DND-41 (cell line): ENCODE measurements around the gene CRISPLD2.

Experiments
- ATAC-seq: fragments of 200-7000 bp; cut with Tn5 transposase; 3 replicates; pipeline ENCODE4 v1.9.1; 2021; ENCODE audit warnings: low read depth; ENCODE audit not compliant: insufficient read depth
- DNase-seq: peaks from one replicate; pipeline ENCODE4 v3.0.0-alpha.2; 2020
- H2AFZ ChIP-seq: 2 replicates; pipeline ENCODE4 v1.6.0; 2012; ENCODE audit warnings: low read depth, low read length
- H3K27ac ChIP-seq: 2 replicates; pipeline ENCODE4 v1.5.1; 2012; ENCODE audit warnings: low read length, inconsistent platforms
- H3K27me3 ChIP-seq: fragments of 200-600 bp; sonication (generic); 2 replicates; pipeline ENCODE4 v1.6.0; 2012; ENCODE audit warnings: low read length, mild to moderate bottlenecking, inconsistent platforms; ENCODE audit not compliant: insufficient read depth, poor library complexity
- H3K36me3 ChIP-seq: 2 replicates; pipeline ENCODE4 v1.5.1; 2012; ENCODE audit warnings: low read length, inconsistent platforms; ENCODE audit not compliant: insufficient read depth
- H3K4me1 ChIP-seq: 2 replicates; pipeline ENCODE4 v1.5.1; 2012; ENCODE audit warnings: mild to moderate bottlenecking, low read length; ENCODE audit not compliant: insufficient read depth
- H3K4me2 ChIP-seq: 2 replicates; pipeline ENCODE4 v1.6.0; 2012; ENCODE audit warnings: mild to moderate bottlenecking, moderate library complexity, low read length, inconsistent platforms; ENCODE audit not compliant: insufficient read depth
- H3K4me3 ChIP-seq, 2 experiments: fragments of 200-600 bp in 1 of 2; shearing (Covaris generic) in 1 of 2; 2 replicates each; pipeline ENCODE4 v1.5.1; 2012 to 2016; ENCODE audit warnings: inconsistent platforms in 2 of 2, low read length in 2 of 2, mild to moderate bottlenecking in 2 of 2, low read depth in 1 of 2, moderate library complexity in 1 of 2
- H3K79me2 ChIP-seq: 2 replicates; pipeline ENCODE4 v1.6.0; 2012; ENCODE audit warnings: low read length, inconsistent platforms; ENCODE audit not compliant: insufficient read depth
- H3K9ac ChIP-seq: 2 replicates; pipeline ENCODE4 v1.6.0; 2012; ENCODE audit warnings: low read depth, mild to moderate bottlenecking, inconsistent platforms, low read length, moderate library complexity
- H3K9me3 ChIP-seq: 2 replicates; pipeline ENCODE4 v1.5.1; 2012; ENCODE audit warnings: low read length, moderate library complexity, mild to moderate bottlenecking, inconsistent platforms; ENCODE audit not compliant: insufficient read depth, severe bottlenecking
- H4K20me1 ChIP-seq: 2 replicates; pipeline ENCODE4 v1.6.0; 2012; ENCODE audit warnings: low read length; ENCODE audit not compliant: insufficient read depth
- EZH2 ChIP-seq: IDR thresholded peaks from 3 replicates; pipeline ENCODE4 v1.6.1; 2012; ENCODE audit warnings: borderline replicate concordance, low read depth, mild to moderate bottlenecking, moderate library complexity, low read length, inconsistent platforms; ENCODE audit not compliant: severe bottlenecking
- TF ChIP-seq, protein P1 (sequence below): IDR thresholded peaks from 2 replicates; pipeline ENCODE4 v1.5.1; 2012; ENCODE audit warnings: borderline replicate concordance, low read length, moderate library complexity, mild to moderate bottlenecking; ENCODE audit not compliant: poor library complexity, severe bottlenecking; ENCODE audit errors: extremely low read depth

CRISPLD2 gene

DNA sequence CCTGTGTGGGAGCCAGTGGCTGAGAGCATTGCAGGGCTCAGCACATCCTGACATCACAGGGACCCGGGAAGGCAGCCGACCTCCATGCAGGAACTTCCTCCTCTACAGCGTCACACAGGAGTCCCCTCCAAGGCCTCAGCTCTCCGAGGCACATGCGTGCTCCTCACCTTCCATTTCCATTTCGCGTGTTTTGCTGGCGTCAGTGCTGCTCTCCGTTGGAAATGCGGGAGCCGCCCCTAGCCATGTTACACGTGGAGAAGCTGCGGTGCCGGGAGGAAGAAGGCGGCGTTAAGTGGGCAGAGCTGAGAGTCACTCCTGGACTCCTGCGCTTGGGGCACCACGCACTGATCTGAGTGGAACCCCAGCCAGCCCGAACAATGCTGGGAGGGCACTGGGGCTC lies 25.2 kb upstream of the CRISPLD2 start:
- TF ChIP-seq EZH2: no peak
- Histone ChIP-seq H3K4me1 (no peaks in the 10 kb centered on the region), H4K20me1 (no peaks in the 10 kb centered on the region)

DNA sequence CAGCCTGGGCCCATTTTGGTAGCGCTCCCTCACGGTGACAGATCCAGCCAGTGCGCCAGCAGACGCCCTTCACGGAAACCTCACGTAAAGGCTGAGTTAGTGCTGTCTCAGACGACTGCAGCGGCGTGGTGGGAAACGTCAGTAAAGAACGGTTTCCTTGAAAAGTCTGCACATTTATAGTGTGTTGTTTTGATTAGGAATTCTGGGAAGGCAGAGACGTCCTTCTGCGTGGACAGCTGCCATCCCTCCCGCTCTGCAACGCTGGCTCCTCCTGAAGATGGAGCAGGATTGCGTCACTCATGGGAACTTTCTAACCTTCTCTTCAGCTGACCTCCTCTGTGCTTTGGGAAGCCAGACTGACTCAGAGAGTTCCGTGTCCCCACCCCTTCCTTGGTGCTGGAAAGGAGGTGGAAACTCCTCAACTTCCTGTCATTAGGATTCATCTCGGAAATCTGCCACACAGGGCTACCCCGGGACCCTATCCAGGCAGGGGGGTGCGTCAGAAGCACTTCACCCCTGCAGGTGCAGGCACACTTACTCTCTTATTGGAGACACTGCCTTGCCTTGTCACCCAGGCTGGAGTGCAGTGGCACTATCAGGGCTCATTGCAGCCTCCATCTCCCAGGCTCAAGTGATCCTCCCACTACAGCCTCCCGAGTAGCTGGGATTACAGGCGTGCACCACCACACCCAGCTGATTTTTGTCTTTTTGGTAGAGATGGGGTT lies 24.3 kb upstream of the CRISPLD2 start:
- Histone ChIP-seq H3K27me3 (no peaks in the 10 kb centered on the region), H3K36me3 (no peaks in the 10 kb centered on the region), H3K79me2 (no peaks in the 10 kb centered on the region), H3K4me2 (no peak overlapping the region), H3K9ac (no peak overlapping the region), H2AFZ (no peak overlapping the region), H3K9me3 (no peaks in the 10 kb centered on the region), H4K20me1 (no peaks in the 10 kb centered on the region), H3K27ac (no peak overlapping the region), H3K4me1 (no peaks in the 10 kb centered on the region), H3K4me3 (no peak overlapping the region)
- ATAC-seq: no peak
- DNase-seq: no peak
- TF ChIP-seq EZH2: no peak
- TF ChIP-seq, protein P1, sequence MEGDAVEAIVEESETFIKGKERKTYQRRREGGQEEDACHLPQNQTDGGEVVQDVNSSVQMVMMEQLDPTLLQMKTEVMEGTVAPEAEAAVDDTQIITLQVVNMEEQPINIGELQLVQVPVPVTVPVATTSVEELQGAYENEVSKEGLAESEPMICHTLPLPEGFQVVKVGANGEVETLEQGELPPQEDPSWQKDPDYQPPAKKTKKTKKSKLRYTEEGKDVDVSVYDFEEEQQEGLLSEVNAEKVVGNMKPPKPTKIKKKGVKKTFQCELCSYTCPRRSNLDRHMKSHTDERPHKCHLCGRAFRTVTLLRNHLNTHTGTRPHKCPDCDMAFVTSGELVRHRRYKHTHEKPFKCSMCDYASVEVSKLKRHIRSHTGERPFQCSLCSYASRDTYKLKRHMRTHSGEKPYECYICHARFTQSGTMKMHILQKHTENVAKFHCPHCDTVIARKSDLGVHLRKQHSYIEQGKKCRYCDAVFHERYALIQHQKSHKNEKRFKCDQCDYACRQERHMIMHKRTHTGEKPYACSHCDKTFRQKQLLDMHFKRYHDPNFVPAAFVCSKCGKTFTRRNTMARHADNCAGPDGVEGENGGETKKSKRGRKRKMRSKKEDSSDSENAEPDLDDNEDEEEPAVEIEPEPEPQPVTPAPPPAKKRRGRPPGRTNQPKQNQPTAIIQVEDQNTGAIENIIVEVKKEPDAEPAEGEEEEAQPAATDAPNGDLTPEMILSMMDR: no peak

More for the DNA sequence above, 25.2 kb upstream of the CRISPLD2 start:
- Histone ChIP-seq H3K4me2 (no peak overlapping the region), H3K36me3 (no peaks in the 10 kb centered on the region), H3K27me3 (no peaks in the 10 kb centered on the region), H2AFZ (no peak overlapping the region), H3K79me2 (no peaks in the 10 kb centered on the region), H3K9me3 (no peaks in the 10 kb centered on the region), H3K9ac (no peak overlapping the region), H3K27ac (no peak overlapping the region), H3K4me3 (no peak overlapping the region)
- no peak for DNase-seq
- no peak for ATAC-seq

DNA sequence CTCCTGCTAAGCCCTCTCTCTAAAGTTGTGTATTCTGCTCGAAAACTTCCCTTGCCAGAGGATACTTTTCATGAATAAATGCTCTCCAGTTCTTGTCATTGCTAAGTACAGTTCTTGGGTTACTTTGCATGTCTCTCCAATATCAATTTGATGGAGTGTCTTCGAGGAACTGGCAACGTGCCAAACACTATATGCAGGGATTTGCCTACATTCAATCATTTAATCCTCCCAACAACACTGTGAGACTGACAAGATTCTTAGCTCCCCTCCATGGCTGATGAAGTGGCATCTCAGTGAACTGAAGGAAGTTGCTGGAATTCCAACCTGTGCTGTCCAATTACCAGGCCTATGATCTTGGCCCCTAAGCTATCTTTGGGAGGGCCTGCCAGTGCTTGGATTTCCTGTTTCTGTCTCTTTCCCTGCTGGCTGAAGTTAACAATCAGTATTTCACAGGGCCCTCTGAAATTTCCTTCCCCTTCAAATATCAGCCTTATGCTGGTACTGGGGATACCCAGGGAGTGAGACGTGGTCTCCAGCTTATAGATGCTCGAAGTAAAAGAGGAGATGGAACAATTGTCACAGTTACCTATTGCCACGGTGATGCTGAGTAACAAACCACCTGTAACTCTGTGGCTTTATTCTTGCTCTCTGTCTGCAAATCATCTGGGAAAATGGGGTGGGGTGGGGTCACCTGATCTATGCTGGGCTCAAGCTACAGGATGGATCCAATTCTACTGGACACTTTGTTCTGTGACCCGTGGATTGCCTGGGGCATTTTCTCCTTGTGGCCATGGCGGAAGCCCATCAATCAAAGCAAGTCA lies 19.4 kb upstream of the CRISPLD2 start:
- no peaks in the 10 kb centered on the region for H4K20me1 ChIP-seq
- H3K9me3 ChIP-seq: no peaks in the 10 kb centered on the region
- no peaks in the 10 kb centered on the region for H3K4me1 ChIP-seq
- H3K27ac ChIP-seq: no peak overlapping the region
- no peak for ATAC-seq
- no peaks in the 10 kb centered on the region for H3K27me3 ChIP-seq
- H3K4me2 ChIP-seq: no peak overlapping the region
- H3K79me2 ChIP-seq: no peaks in the 10 kb centered on the region
- no peaks in the 10 kb centered on the region for H3K36me3 ChIP-seq
- H3K4me3 ChIP-seq: no peak overlapping the region
- H3K9ac ChIP-seq: no peak overlapping the region
- TF ChIP-seq, protein P1: no peak
- no peak for TF ChIP-seq EZH2
- H2AFZ ChIP-seq: no peak overlapping the region
- DNase-seq: no peak

DNA sequence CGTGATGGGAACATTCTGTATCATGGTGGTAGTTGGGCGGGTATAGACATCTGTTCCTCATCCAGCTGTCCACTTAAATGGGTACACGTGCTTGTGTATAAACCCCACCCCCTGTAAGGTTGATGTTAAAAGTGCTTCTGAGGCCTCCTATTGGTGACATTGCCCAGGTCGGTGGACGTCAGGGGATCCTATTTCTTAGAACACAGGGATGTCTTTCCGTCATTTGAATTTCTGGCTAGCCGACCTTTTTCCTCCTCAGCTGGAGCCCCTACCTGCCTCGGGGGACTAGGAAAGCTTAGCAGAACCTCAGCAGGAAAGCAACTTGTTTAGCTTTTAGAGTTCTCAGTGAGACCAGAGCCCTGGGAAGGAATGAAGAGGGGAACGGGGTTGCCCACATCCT lies 16.6 kb upstream of the CRISPLD2 start:
- TF ChIP-seq EZH2: no peak
- TF ChIP-seq, protein P1: no peak
- DNase-seq: no peak

More for the DNA sequence above, 16.6 kb upstream of the CRISPLD2 start:
- Histone ChIP-seq H3K4me3 (no peak overlapping the region), H3K4me1 (no peaks in the 10 kb centered on the region), H3K79me2 (no peaks in the 10 kb centered on the region), H3K27ac (no peak overlapping the region), H4K20me1 (no peaks in the 10 kb centered on the region), H3K4me2 (no peak overlapping the region), H3K27me3 (no peaks in the 10 kb centered on the region), H3K9ac (no peak overlapping the region), H3K9me3 (no peaks in the 10 kb centered on the region), H2AFZ (no peak overlapping the region), H3K36me3 (no peaks in the 10 kb centered on the region)
- ATAC-seq: no peak
